RKO (cell line): ENCODE measurements around the gene INPP5F.
"Not testable (repeated sequence)": the region's sequence is repeated elsewhere in the genome, so short reads cannot be mapped to it uniquely, and the experiment has no call there.

ENCODE experiments used
- DNase-seq: peaks from one replicate; pipeline ENCODE4 v3.0.0-alpha.2; 2016; ENCODE audit warnings: low spot score

The INPP5F gene

GRCh38 chr10:119777686-119778085, 51.8 kb downstream of the INPP5F start:
- DNase-seq, result no peak

DNA sequence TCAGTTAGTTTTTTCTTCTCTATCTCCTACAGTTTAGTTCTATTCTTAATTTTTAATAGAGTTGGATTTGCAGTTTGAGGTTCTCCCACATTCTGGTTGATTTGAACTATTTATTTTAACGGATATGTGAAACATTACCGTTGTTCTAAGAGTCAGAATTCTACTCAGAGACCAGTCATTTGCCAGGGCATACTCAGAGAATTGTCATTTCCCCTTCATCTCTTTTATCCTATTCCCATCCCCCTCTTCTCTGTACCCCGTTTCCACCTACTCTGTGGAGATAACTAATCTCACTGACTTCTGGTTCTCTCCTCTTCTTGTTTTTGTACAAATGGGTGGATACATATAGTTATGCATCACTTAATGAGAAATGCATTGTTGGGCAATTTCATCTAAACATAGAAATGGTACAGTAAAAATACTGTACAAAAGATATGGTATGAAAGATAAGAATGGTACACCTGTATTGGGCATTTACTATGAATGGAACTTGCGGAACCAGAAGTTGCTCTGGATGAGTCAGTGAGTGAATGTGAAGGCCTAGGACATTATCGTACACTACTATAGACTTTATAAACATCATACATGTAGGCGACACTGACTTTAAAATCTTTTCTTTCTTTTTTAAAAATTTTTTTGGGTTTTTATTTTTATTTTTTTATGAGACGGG, 53.1 kb downstream of the INPP5F start:
- DNase-seq, result peak; percentile 61

DNA sequence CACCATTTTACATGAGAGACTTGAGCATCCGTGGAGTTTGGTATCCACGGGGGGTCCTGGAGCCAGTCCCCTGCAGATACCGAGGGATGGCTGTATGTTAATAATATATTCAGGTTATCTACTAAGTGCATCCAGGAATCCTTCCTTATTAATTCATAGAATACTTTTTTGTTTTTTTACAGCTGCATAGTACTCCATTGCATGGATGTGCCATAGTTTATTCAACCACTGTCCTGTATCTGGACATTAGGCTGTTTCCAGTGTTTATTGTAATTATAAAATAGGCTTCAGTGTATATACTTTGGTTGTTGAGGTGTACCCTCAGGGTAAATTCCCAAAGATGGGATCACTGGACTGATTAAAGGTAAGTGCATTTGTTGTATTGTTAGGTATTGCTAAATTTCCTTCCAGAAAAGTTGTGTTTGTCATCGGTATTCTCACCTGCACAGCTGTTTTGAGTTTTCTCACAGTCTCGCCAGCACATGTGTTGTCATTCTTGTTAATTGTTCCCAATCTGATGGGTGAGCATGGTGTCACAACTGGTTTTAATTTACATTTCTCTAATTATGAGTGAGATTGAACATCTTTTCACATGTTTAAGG, 55.1 kb downstream of the INPP5F start:
- DNase-seq, result no peak

DNA sequence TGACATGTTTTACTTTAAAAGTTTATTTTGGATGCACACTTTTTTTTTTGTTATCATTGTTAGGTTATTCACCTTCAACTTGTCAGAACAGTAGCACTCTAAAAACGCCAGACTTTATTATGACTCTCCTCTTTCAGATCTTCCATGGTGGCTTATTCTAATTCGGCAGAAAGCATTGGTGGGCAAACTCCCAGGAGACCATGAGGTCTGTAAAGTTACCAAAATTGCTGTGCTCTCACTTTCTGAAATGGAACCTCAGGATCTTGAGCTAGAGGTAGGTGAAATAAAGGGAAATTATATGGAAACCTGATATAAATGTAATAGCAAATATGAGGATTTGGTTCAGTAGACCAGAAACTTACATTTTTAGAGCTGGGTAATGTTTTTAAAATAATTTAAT, 55.6 kb downstream of the INPP5F start:
- no peak for DNase-seq

DNA sequence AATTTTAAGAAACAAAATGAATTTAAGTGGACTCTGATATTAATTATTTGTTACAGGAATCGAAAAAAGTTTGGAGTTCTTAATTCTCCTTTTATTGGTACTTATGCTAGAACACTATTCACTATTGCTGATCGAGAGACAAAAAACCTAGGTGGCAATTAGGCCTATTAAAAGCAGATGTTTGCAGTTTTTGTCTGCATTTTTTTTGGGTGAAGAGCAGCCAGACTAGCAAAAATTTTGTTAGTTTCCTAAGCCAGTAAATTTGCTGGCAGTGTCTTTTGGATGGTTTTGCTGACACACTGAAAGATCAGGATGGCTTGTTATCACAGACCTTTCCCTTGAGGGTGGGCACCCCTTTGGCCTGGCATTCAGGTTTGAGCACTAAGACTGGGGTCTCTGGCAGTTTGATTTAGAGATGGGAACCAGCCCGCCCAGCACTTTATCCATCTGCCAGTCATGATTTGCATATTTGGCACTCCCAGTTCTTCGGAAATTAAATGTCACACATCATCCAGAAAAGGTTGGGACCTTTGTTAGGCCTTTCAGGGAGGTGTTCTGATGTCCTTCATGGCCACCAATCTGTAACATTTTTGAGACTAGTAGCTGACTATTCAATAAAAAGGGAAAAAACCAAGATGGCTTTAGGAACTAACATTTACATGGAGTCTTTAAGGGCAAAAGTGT, 57.3 kb downstream of the INPP5F start:
- no peak for DNase-seq

GRCh38 chr10:119783665-119784027, 57.8 kb downstream of the INPP5F start:
- DNase-seq, result no peak

GRCh38 chr10:119784340-119785067, 58.7 kb downstream of the INPP5F start:
- no peak for DNase-seq

DNA sequence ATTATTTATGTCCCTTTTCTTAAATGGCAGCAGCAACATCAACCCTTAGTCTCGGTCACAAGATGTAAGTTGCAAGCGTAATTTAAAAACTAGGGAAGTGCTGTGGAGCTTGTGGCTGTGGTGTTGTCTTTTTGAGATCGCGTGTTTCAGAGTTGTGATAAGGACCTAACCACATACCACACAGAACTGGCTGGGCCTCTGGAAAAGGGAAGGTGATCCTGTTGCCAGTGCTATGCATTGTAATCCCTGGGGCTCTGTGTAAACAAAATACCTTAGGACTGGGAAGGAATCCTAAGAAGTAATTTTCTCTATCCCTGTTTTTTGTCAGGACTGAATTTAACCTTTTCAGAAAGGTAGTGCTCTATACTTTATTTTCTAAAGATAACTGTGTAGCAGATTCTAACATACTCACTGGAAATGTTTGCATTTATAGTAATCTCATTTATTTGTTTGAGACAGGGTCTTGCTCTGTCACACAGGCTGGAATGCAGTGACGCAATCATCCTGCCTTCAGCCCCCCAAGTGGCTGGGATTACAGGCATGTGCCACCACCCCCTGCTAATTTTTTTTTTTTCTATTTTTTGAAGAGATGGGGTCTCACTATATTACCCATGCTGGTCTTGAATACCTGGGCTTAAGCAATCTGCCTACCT, 60.4 kb downstream of the INPP5F start:
- DNase-seq, result no peak

DNA sequence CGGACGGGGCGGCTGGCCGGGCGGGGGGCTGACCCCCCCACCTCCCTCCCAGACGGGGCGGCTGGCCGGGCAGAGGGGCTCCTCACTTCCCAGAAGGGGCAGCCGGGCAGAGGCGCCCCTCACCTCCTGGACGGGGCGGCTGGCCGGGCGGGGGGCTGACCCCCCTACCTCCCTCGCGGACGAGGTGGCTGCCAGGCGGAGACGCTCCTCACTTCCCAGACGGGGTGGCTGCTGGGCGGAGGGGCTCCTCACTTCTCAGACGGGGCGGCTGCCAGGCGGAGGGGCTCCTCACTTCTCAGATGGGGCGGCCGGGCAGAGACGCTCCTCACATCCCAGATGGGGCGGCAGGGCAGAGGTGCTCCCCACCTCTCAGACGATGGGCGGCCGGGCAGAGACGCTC, 69.3 kb downstream of the INPP5F start:
- DNase-seq, result not testable (repeated sequence)

DNA sequence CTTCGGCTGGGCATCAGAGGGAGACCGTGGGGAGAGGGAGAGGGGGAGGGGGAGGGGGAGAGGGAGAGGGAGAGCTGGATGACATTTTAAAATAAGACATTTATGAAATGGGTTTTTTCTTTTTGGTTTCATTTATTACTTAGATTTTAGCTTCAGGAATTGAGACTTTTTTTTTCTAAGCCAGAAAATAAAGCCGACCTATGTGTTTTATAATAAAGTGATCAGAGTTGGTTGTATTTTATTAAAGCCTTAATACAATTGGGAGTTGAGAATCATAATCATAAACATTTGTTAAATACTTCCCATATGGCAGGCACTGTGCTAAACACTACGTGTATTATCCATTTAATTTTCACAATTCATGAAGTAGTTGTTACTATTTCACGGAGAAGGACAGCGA, 70.2 kb downstream of the INPP5F start:
- no peak for DNase-seq

GRCh38 chr10:119801176-119801575, 75.3 kb downstream of the INPP5F start:
- no peak for DNase-seq

DNA sequence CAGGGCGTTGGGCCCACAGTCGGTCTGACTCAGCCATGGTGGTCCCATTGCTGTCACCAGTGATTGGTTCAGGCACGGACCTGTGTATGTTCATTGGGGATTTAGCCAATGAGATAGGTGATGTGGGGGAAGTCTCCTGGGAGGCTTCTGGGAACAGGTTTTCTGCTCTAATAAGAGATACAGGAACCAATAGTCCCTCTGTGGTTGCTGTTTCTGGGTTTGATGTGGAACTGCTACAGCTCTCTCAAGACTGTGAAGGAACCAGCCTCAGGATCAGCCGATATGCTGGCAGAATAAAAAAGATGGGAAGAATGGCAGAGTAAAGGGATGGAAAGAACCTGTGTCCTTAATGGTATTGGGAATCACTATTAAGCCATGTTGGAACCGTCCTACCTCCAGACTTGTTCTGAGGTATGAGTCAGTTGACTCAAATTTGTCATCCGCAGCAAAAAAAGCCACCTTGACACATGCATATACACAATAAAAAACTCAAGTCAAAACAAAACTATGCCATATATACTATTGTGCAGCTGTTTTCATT, 76.2 kb downstream of the INPP5F start:
- no peak for DNase-seq

- no peak for DNase-seq
Observed at GRCh38 chr10:119803264-119803663, 77.4 kb downstream of the INPP5F start.

DNA sequence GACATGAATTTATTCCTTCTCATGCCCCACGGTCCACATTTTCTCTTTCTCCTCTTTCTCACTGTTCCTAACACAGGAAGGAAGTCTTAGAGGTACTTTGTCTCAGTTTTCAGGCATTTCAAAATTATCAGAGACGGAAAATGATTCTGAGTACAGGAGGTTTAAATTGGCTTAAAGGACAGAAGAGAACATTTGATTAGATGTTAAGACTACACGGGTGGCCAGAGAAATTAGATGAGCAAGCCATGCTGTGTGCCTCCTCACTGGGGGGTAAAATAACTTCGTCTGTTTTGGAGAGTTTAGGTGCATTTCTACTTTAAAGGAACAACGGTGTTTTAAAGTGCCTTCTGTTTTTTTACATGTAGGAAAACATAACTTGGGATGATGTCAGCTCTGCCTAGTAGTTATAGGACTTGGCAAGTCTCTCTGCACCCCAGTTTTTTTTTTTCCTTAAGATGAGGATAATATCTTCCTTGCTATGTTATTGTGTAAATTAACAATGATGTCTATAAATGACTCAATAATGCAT, 79.9 kb downstream of the INPP5F start:
- no peak for DNase-seq

- DNase-seq, result no peak
Observed at GRCh38 chr10:119806334-119807130, 80.7 kb downstream of the INPP5F start.

GRCh38 chr10:119807960-119808697, 82.3 kb downstream of the INPP5F start:
- DNase-seq, result no peak

DNA sequence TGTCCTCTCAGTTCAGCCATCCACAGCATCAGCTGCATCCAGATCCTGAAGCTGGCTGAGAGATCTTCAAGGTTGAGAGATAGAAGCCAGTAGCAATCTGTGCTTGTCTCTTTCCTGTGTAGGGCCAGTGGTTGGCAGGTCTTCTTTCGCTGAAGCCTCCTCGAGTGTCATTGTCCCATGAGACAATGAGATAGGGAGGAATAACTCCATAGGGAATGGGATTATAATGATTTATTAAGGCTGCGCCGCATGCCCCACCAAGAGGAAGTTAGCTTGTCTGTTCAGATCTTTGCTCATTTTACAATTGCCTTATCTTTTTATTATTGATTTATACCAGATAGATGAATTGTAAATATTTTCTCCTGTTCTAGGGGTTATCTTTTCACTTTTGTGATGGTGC, 85.3 kb downstream of the INPP5F start:
- no peak for DNase-seq

GRCh38 chr10:119812684-119813083, 86.8 kb downstream of the INPP5F start:
- no peak for DNase-seq

- DNase-seq, result no peak
Observed at GRCh38 chr10:119815671-119816070, 89.8 kb downstream of the INPP5F start.
